A673 (cell line): ENCODE data around the gene MGST2. TPM values are rescaled to one million over a fixed set of nuclear protein-coding genes. Genes with fewer than 3 reads are reported as not detected.

Experiments used
- BruUV-seq: library from RNA; stranded (reverse); fragments of 400-500 nt; replicated peaks from 2 replicates; lab custom pipeline; 2021; lab: Mats Ljungman, UMichigan
- CTCF ChIA-PET: fragments of 300-600 bp; sonication (Branson Sonifier 250); formaldehyde crosslinking; loops from one replicate; lab custom pipeline; 2022; ENCODE audit warnings: antibody characterized with exemption; lab: Charles Lee
- POLR2A ChIA-PET: fragments of 300-600 bp; sonication (Branson Sonifier 250); formaldehyde crosslinking; loops from one replicate; lab custom pipeline; 2022; ENCODE audit warnings: antibody characterized with exemption; ENCODE audit not compliant: low non-redundant PET; lab: Charles Lee
- DNase-seq: peaks from one replicate; pipeline ENCODE4 v3.0.0-alpha.2; 2015; ENCODE audit warnings: low spot score
- H3K27ac ChIP-seq: fragments of 200-600 bp; sonication (generic); 2 replicates; pipeline ENCODE4 v1.5.1; 2016; ENCODE audit warnings: mixed run types, low read depth, mild to moderate bottlenecking, mixed read lengths, antibody characterized with exemption, low read length; ENCODE audit not compliant: poor library complexity, severe bottlenecking
- H3K27me3 ChIP-seq: fragments of 200-600 bp; sonication (generic); replicated peaks from 2 replicates; pipeline ENCODE4 v1.6.1; 2017; ENCODE audit warnings: mixed run types, low read depth, mild to moderate bottlenecking, mixed read lengths, antibody characterized with exemption, low read length; ENCODE audit not compliant: insufficient read depth, poor library complexity
- H3K36me3 ChIP-seq: fragments of 200-600 bp; sonication (generic); 2 replicates; pipeline ENCODE4 v1.6.1; 2016; ENCODE audit warnings: mixed run types, mild to moderate bottlenecking, mixed read lengths, antibody characterized with exemption, low read length; ENCODE audit not compliant: insufficient read depth, poor library complexity, severe bottlenecking
- H3K4me1 ChIP-seq: fragments of 200-600 bp; sonication (generic); 2 replicates; pipeline ENCODE4 v1.6.1; 2017; ENCODE audit warnings: mixed run types, mild to moderate bottlenecking, mixed read lengths, antibody characterized with exemption, low read length; ENCODE audit not compliant: insufficient read depth, poor library complexity, severe bottlenecking
- H3K4me3 ChIP-seq: fragments of 200-600 bp; sonication (generic); 2 replicates; pipeline ENCODE4 v1.5.1; 2016; ENCODE audit warnings: low read depth, mixed run types, mild to moderate bottlenecking, mixed read lengths, low read length; ENCODE audit not compliant: poor library complexity, severe bottlenecking
- H3K9me3 ChIP-seq: fragments of 200-600 bp; sonication (generic); 2 replicates; pipeline ENCODE4 v1.6.1; 2016; ENCODE audit warnings: mixed run types, low read depth, mild to moderate bottlenecking, mixed read lengths, antibody characterized with exemption, low read length; ENCODE audit not compliant: poor library complexity, severe bottlenecking
- CTCF ChIP-seq: fragments of 300-800, 200-600 bp; sonication (generic); conservative IDR thresholded peaks from 2 replicates; pipeline ENCODE4 v1.5.1; 2017; ENCODE audit warnings: low read depth, mild to moderate bottlenecking, antibody characterized with exemption, low read length, moderate library complexity, mixed read lengths
- EZH2 ChIP-seq: fragments of 200-600 bp; sonication (generic); IDR thresholded peaks from 2 replicates; pipeline ENCODE4 v1.6.1; 2017; ENCODE audit warnings: borderline replicate concordance, low read depth, mild to moderate bottlenecking, mixed read lengths, antibody characterized with exemption, low read length; ENCODE audit not compliant: poor library complexity, severe bottlenecking
- intact Hi-C: fragments of 100-400 bp; cut with micrococcal nuclease; formaldehyde crosslinking; loops from one replicate; pipeline ENCODE4 v1.10.0; 2022; ENCODE audit not compliant: unreplicated experiment
- total RNA-seq: library from RNA; stranded (reverse); gene quantifications from 2 replicates; pipeline ENCODE4 v1.2.3, GENCODE V29; 2021

Gene MGST2
- total RNA-seq, 1 experiment from 2014 or later, result 7.0 TPM

GRCh38 chr4:139715746-139716391, 50.2 kb downstream of the MGST2 start:
- no peak for TF ChIP-seq EZH2
- no peak for TF ChIP-seq CTCF
- Histone ChIP-seq H3K4me3 (no peak overlapping the region), H3K27ac (no peak overlapping the region), H3K27me3 (no peaks in the 10 kb centered on the region), H3K4me1 (no peaks in the 10 kb centered on the region), H3K9me3 (no peaks in the 10 kb centered on the region), H3K36me3 (no peaks in the 10 kb centered on the region)
- no peak for DNase-seq
- POLR2A ChIA-PET, result no interaction called here
- CTCF ChIA-PET, result no interaction called here
- intact Hi-C loops, result no loop called here
- no TSS peak for BruUV-seq

GRCh38 chr4:139718358-139718757, 52.7 kb downstream of the MGST2 start:
- H3K4me1 ChIP-seq, result no peaks in the 10 kb centered on the region
- H3K9me3 ChIP-seq, result no peaks in the 10 kb centered on the region
- DNase-seq, result no peak
- no peak overlapping the region for H3K4me3 ChIP-seq
- H3K27me3 ChIP-seq, result no peaks in the 10 kb centered on the region
- ChIA-PET POLR2A (no interaction called here), CTCF (no interaction called here)
- intact Hi-C loops, result no loop called here
- H3K36me3 ChIP-seq, result no peaks in the 10 kb centered on the region
- no peak overlapping the region for H3K27ac ChIP-seq
- TF ChIP-seq EZH2 (no peak), CTCF (no peak)
- BruUV-seq, result no TSS peak

- no peaks in the 10 kb centered on the region for H3K4me1 ChIP-seq
- intact Hi-C loops, result no loop called here
- POLR2A ChIA-PET, result no interaction called here
- CTCF ChIA-PET, result no interaction called here
- DNase-seq, result no peak
- no peaks in the 10 kb centered on the region for H3K27me3 ChIP-seq
- H3K9me3 ChIP-seq, result no peaks in the 10 kb centered on the region
- H3K4me3 ChIP-seq, result no peak overlapping the region
- no peak for TF ChIP-seq CTCF
- no peak for TF ChIP-seq EZH2
- H3K36me3 ChIP-seq, result no peaks in the 10 kb centered on the region
- no TSS peak for BruUV-seq
- H3K27ac ChIP-seq, result no peak overlapping the region
These were observed 53.2 kb downstream of the MGST2 start for GRCh38 chr4:139718833-139719232.
